ENCODE measurements around the gene KIAA1755.

Gene KIAA1755

GRCh38 chr20:38184101-38184500, 76.4 kb downstream of the KIAA1755 start:
- DNase-seq (ENCODE audit: low read depth) = peak; percentile 69

GRCh38 chr20:38181971-38182370, 78.6 kb downstream of the KIAA1755 start:
- no peak for DNase-seq (ENCODE audit: low read depth)

GRCh38 chr20:38181207-38181801, 79.2 kb downstream of the KIAA1755 start:
- no peak for DNase-seq (ENCODE audit: low read depth)

- no peak for DNase-seq (ENCODE audit: low read depth)
Measured at GRCh38 chr20:38180781-38181180, 79.8 kb downstream of the KIAA1755 start.

- no peak for DNase-seq (ENCODE audit: low read depth)
Measured at GRCh38 chr20:38179846-38180245, 80.7 kb downstream of the KIAA1755 start.

- DNase-seq (ENCODE audit: low read depth) = no peak
Measured at GRCh38 chr20:38178581-38178980, 82.0 kb downstream of the KIAA1755 start.

GRCh38 chr20:38178065-38178491, 82.5 kb downstream of the KIAA1755 start:
- DNase-seq (ENCODE audit: low read depth) = no peak

- no peak for DNase-seq (ENCODE audit: low read depth)
Measured at GRCh38 chr20:38177201-38177600, 83.3 kb downstream of the KIAA1755 start.

GRCh38 chr20:38175304-38176180, 85.0 kb downstream of the KIAA1755 start:
- DNase-seq (ENCODE audit: low read depth) = no peak

GRCh38 chr20:38173237-38174156, 87.0 kb downstream of the KIAA1755 start:
- DNase-seq (ENCODE audit: low read depth) = peak; percentile 94

GRCh38 chr20:38172408-38172807, 88.1 kb downstream of the KIAA1755 start:
- DNase-seq (ENCODE audit: low read depth) = peak; percentile 63

GRCh38 chr20:38171675-38172043, 88.9 kb downstream of the KIAA1755 start:
- DNase-seq (ENCODE audit: low read depth) = no peak

GRCh38 chr20:38170826-38171674, 89.5 kb downstream of the KIAA1755 start:
- no peak for DNase-seq (ENCODE audit: low read depth)

- no peak for DNase-seq (ENCODE audit: low read depth)
Measured at GRCh38 chr20:38170219-38170825, 90.2 kb downstream of the KIAA1755 start.

- no peak for DNase-seq (ENCODE audit: low read depth)
Measured at GRCh38 chr20:38169636-38170193, 90.8 kb downstream of the KIAA1755 start.

- DNase-seq (ENCODE audit: low read depth) = no peak
Measured at GRCh38 chr20:38168791-38169589, 91.5 kb downstream of the KIAA1755 start.

GRCh38 chr20:38167851-38168760, 92.4 kb downstream of the KIAA1755 start:
- peak; percentile 94 for DNase-seq (ENCODE audit: low read depth)

- no peak for DNase-seq (ENCODE audit: low read depth)
Measured at GRCh38 chr20:38167328-38167850, 93.1 kb downstream of the KIAA1755 start.

Data from amniotic epithelial cell (primary cell).